Measurements from ENCODE around the gene CAMSAP2.

DNA sequence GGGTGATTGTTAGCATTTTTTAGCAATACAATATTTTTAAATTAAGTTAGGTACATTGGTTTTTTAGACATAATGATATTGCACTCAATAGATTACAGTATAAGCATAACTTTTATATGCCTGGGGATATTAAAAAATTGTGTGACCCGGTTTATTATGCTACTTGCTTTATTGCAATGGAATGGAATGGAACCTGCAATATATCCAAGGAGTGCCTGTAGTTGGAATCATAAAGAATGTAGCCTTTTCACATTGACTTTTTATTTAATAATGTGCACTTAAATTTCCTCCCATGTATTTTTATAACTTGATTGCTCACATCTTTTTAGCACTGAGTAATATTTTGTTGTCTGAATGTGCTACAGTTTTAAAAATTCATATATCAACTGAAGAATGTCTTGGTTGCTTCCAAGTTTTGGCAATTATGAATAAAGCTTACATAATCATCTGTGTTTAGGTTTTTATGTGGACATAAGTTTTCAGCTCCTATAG, 49.2 kb downstream of the CAMSAP2 start:
- TF ChIP-seq FOXK1 (CRISPR knock-in tag; IDR thresholded peaks at IDR 0.05) (no peak), CTCF (IDR thresholded peaks at IDR 0.05) (no peak), ESRRA (CRISPR knock-in tag; IDR thresholded peaks at IDR 0.05; ENCODE audit: borderline replicate concordance) (no peak), CBFB (CRISPR knock-in tag; IDR thresholded peaks at IDR 0.05; ENCODE audit: low read depth) (no peak), NFE2L1 (CRISPR knock-in tag; IDR thresholded peaks at IDR 0.05) (no peak), ZNF263 (CRISPR knock-in tag; IDR thresholded peaks at IDR 0.05; ENCODE audit: low read depth) (no peak), NR3C1 (CRISPR knock-in tag; conservative IDR thresholded peaks at IDR 0.05; ENCODE audit: low read depth) (no peak), CREB1 (CRISPR knock-in tag; IDR thresholded peaks at IDR 0.05) (no peak), USF2 (CRISPR knock-in tag; IDR thresholded peaks at IDR 0.05) (no peak)
- TF ChIP-seq, protein P1, sequence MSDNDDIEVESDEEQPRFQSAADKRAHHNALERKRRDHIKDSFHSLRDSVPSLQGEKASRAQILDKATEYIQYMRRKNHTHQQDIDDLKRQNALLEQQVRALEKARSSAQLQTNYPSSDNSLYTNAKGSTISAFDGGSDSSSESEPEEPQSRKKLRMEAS (CRISPR knock-in tag; IDR thresholded peaks at IDR 0.05), result no peak
- TF ChIP-seq, protein P2, sequence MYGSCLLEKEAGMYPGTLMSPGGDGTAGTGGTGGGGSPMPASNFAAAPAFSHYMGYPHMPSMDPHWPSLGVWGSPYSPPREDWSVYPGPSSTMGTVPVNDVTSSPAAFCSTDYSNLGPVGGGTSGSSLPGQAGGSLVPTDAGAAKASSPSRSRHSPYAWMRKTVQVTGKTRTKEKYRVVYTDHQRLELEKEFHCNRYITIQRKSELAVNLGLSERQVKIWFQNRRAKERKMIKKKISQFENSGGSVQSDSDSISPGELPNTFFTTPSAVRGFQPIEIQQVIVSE (CRISPR knock-in tag; IDR thresholded peaks at IDR 0.05; ENCODE audit: borderline replicate concordance), result no peak
- TF ChIP-seq, protein P3, sequence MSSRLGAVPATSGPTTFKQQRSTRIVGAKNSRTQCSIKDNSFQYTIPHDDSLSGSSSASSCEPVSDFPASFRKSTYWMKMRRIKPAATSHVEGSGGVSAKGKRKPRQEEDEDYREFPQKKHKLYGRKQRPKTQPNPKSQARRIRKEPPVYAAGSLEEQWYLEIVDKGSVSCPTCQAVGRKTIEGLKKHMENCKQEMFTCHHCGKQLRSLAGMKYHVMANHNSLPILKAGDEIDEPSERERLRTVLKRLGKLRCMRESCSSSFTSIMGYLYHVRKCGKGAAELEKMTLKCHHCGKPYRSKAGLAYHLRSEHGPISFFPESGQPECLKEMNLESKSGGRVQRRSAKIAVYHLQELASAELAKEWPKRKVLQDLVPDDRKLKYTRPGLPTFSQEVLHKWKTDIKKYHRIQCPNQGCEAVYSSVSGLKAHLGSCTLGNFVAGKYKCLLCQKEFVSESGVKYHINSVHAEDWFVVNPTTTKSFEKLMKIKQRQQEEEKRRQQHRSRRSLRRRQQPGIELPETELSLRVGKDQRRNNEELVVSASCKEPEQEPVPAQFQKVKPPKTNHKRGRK (CRISPR knock-in tag; IDR thresholded peaks at IDR 0.05; ENCODE audit: borderline replicate concordance), result no peak
